ENCODE results near the gene GPN3. TPM values are rescaled to one million over a fixed set of nuclear protein-coding genes. Genes with fewer than 3 reads are reported as not detected.

GPN3 gene
- total and polyA plus RNA-seq, 7 donors, result 25.7 to 41.7 (median 29.4) TPM

GRCh38 chr12:110508071-110508586 is 40.1 kb upstream of the GPN3 start:
- intact Hi-C loops (cut with DNase I), result no loop called here
- WGBS, 3 donors, result 89 to 93% (median 90%) methylated on average over 4 of the region's 4 CpGs
- Histone ChIP-seq H3K27ac (no peak overlapping the region), H3K4me3 (no peak overlapping the region), H3K27me3 (ENCODE audit: insufficient read depth in 3 of 3, low read length in 2 of 3) (no peaks in the 10 kb centered on the region), H3K36me3 (ENCODE audit: insufficient read depth in 1 of 2, low read depth in 1 of 2) (no peaks in the 10 kb centered on the region), H3K9me3 (no peaks in the 10 kb centered on the region), H3K4me1 (no peaks in the 10 kb centered on the region)
- no peak for TF ChIP-seq CTCF (IDR thresholded peaks at IDR 0.05)
- no peak for ATAC-seq
- DNase-seq, result no peak

GRCh38 chr12:110505332-110505731 is 37.3 kb upstream of the GPN3 start:
- WGBS, 3 donors, result 77 to 82% (median 79%) methylated on average over 3 of the region's 3 CpGs
- peaks cover 9% of the 10 kb centered on the region for H3K4me1 ChIP-seq
- H3K9me3 ChIP-seq, result no peaks in the 10 kb centered on the region
- no peak overlapping the region for H3K4me3 ChIP-seq
- intact Hi-C loops (cut with DNase I), result no loop called here
- ATAC-seq (no peak), DNase-seq (no peak)
- no peaks in the 10 kb centered on the region for H3K27me3 ChIP-seq (ENCODE audit: insufficient read depth in 3 of 3, low read length in 2 of 3)
- TF ChIP-seq CTCF (IDR thresholded peaks at IDR 0.05), result no peak
- H3K27ac ChIP-seq, result no peak overlapping the region
- no peaks in the 10 kb centered on the region for H3K36me3 ChIP-seq (ENCODE audit: insufficient read depth in 1 of 2, low read depth in 1 of 2)

GRCh38 chr12:110503432-110503831 is 35.4 kb upstream of the GPN3 start:
- TF ChIP-seq CTCF (IDR thresholded peaks at IDR 0.05), result no peak
- no peaks in the 10 kb centered on the region for H3K9me3 ChIP-seq
- intact Hi-C loops (cut with DNase I), result loop anchor here in 1 of 2 donors (5.0 kb wide), 1 partner anchor 36 kb away; the partner anchor contains the start of genes FAM216A and GPN3
- DNase-seq, result no peak
- 75 to 79% (median 76%) methylated on average over 1 of the region's 1 CpG for WGBS, 3 donors
- no peak for ATAC-seq
- H3K27ac ChIP-seq, result no peak overlapping the region
- no peaks in the 10 kb centered on the region for H3K27me3 ChIP-seq (ENCODE audit: insufficient read depth in 3 of 3, low read length in 2 of 3)
- H3K4me3 ChIP-seq, result no peak overlapping the region
- H3K4me1 ChIP-seq, result peaks cover 28% of the 10 kb centered on the region
- H3K36me3 ChIP-seq (ENCODE audit: insufficient read depth in 1 of 2, low read depth in 1 of 2), result no peaks in the 10 kb centered on the region

GRCh38 chr12:110501752-110502738 is 34.0 kb upstream of the GPN3 start, which contains the start of the genes RAD9B and VPS29:
TSS of gene RAD9B (plus strand) at chr12:110502331. CDS start at chr12:110502338, 7 bp downstream.
TSS of gene VPS29 (minus strand) at chr12:110502111. CDS start at chr12:110502051, 60 bp downstream.
- 5 to 6% (median 6%) methylated on average over 60 to 61 of the region's 61 CpGs for WGBS, 3 donors
- peak within 1 kb of the TSS; percentile 98 for H3K4me3 ChIP-seq
- intact Hi-C loops (cut with DNase I), result loop anchor here (2.0 to 5.0 kb wide), 2 partner anchors 33 to 35 kb away; partner anchors contain the start of genes FAM216A (in 2 of the 2) and GPN3 (in 2 of the 2)
- H3K4me1 ChIP-seq, result peaks cover 34% of the 10 kb centered on the region
- TF ChIP-seq CTCF (IDR thresholded peaks at IDR 0.05), result no peak
- no peaks in the 10 kb centered on the region for H3K9me3 ChIP-seq
- no peaks in the 10 kb centered on the region for H3K27me3 ChIP-seq (ENCODE audit: insufficient read depth in 3 of 3, low read length in 2 of 3)
- H3K36me3 ChIP-seq (ENCODE audit: insufficient read depth in 1 of 2, low read depth in 1 of 2), result peaks cover 0 to 3% of the 10 kb centered on the region in 2 donors
- DNase-seq (peak; percentile 99), ATAC-seq (peak; percentile 94 to 98 (median 96))
- H3K27ac ChIP-seq, result peak within 1 kb of the TSS; percentile 96
